DOHH2 (cell line): ENCODE measurements around the gene FSD1.

Experiments used
- EZH2phosphoT487 ChIP-seq: fragments of 200-600 bp; sonication (generic); IDR thresholded peaks from 2 replicates; pipeline ENCODE4 v1.6.1; 2017; ENCODE audit warnings: borderline replicate concordance, mild to moderate bottlenecking, antibody characterized with exemption, low read length, moderate library complexity, mixed read lengths
- TF ChIP-seq, protein P1 (sequence below): fragments of 200-600 bp; sonication (generic); IDR thresholded peaks from one replicate; pipeline ENCODE4 v1.5.1; 2014; ENCODE audit warnings: antibody characterized with exemption, mild to moderate bottlenecking, low read depth, low read length; ENCODE audit not compliant: poor library complexity, severe bottlenecking

DNA sequence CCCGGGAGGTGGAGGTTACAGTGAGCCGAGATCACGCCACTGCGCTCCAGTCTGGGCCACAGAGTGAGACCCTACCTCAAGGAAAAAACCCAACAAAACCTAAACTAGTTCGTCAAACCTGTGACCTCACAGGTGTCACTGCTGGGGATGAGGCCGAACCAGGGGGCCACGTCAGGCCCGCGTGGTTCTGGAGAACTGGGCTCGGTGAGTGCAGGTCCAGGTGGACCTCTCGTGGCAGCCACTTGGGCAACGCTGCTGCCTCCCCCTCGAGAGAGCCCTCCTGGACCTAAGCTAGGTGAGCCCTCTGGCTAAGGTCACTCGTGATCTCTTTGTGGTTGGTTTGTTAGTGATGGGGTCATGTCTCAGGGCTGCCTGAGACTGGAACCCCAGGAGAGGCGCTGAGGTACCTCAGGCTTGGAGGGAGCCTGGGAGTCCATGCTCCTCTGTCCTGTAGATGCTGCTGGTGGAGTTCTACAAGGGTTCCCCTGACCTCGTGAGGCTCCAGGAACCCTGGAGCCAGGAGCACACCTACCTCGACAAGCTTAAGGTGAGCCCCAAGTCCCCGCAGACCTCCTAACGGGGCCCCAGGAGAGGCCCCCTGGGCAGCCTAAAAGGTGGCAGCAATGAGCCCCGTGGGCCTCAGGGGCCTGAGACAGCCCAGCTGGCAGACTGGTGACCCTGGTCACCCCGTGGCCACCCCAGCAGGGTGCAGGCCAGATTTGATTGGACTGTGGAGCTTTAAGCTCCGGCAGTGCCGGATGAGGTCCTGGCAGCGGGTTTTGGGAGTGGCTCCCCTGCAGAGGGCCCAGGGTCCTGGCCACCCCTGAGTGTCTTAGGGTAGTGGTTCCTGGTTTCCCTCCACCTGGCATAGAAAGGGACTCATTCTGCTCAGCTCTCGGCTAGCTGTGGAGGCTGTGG lies 54.6 kb downstream of the FSD1 start:
- no peak for TF ChIP-seq EZH2phosphoT487
- TF ChIP-seq, protein P1, sequence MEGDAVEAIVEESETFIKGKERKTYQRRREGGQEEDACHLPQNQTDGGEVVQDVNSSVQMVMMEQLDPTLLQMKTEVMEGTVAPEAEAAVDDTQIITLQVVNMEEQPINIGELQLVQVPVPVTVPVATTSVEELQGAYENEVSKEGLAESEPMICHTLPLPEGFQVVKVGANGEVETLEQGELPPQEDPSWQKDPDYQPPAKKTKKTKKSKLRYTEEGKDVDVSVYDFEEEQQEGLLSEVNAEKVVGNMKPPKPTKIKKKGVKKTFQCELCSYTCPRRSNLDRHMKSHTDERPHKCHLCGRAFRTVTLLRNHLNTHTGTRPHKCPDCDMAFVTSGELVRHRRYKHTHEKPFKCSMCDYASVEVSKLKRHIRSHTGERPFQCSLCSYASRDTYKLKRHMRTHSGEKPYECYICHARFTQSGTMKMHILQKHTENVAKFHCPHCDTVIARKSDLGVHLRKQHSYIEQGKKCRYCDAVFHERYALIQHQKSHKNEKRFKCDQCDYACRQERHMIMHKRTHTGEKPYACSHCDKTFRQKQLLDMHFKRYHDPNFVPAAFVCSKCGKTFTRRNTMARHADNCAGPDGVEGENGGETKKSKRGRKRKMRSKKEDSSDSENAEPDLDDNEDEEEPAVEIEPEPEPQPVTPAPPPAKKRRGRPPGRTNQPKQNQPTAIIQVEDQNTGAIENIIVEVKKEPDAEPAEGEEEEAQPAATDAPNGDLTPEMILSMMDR, result no peak
